HG03575 (cell line): ENCODE data around the gene SCN9A.
"Not testable (repeated sequence)": the region's sequence is repeated elsewhere in the genome, so short reads cannot be mapped to it uniquely, and the experiment has no call there.

Experiments used
- ATAC-seq: cut with Tn5 transposase; IDR thresholded peaks from one replicate; pipeline ENCODE4 v1.9.1; 2021; ENCODE audit not compliant: unreplicated experiment, insufficient number of reproducible peaks, low FRiP score; ENCODE audit errors: extremely low read depth

Gene SCN9A

GRCh38 chr2:166376873-166377272 is 1.1 kb upstream of the SCN9A start:
- ATAC-seq = no peak

GRCh38 chr2:166376488-166376828 is 714 bp upstream of the SCN9A start:
- no peak for ATAC-seq

GRCh38 chr2:166375195-166375735 is 479 bp downstream of the SCN9A start:
- ATAC-seq = no peak

- ATAC-seq = no peak
Measured at GRCh38 chr2:166373951-166374350, 1.8 kb downstream of the SCN9A start.

- ATAC-seq = no peak
Measured at GRCh38 chr2:166373539-166373938, 2.2 kb downstream of the SCN9A start.

GRCh38 chr2:166373105-166373504 is 2.6 kb downstream of the SCN9A start:
- no peak for ATAC-seq

- no peak for ATAC-seq
Measured at GRCh38 chr2:166372046-166372445, 3.7 kb downstream of the SCN9A start.

- no peak for ATAC-seq
Measured at GRCh38 chr2:166365803-166366420, 9.8 kb downstream of the SCN9A start.

- no peak for ATAC-seq
Measured at GRCh38 chr2:166365239-166365638, 10.5 kb downstream of the SCN9A start.

GRCh38 chr2:166364476-166365161 is 11.1 kb downstream of the SCN9A start:
- no peak for ATAC-seq

- no peak for ATAC-seq
Measured at GRCh38 chr2:166361351-166362153, 14.2 kb downstream of the SCN9A start.

- no peak for ATAC-seq
Measured at GRCh38 chr2:166360906-166361305, 14.8 kb downstream of the SCN9A start.

GRCh38 chr2:166360426-166360825 is 15.3 kb downstream of the SCN9A start:
- ATAC-seq = no peak

- not testable (repeated sequence) for ATAC-seq
Measured at GRCh38 chr2:166357950-166358321, 17.8 kb downstream of the SCN9A start.

- ATAC-seq = no peak
Measured at GRCh38 chr2:166357068-166357949, 18.4 kb downstream of the SCN9A start.

- ATAC-seq = no peak
Measured at GRCh38 chr2:166351319-166351718, 24.4 kb downstream of the SCN9A start.

GRCh38 chr2:166350525-166350924 is 25.2 kb downstream of the SCN9A start:
- no peak for ATAC-seq

- no peak for ATAC-seq
Measured at GRCh38 chr2:166344286-166345113, 31.2 kb downstream of the SCN9A start.
